GM12801 (cell line): ENCODE data around the gene ZCCHC24.

Experiments used
- TF ChIP-seq, protein P1 (sequence below): IDR thresholded peaks from one replicate; pipeline ENCODE4 v1.5.1; 2011; ENCODE audit warnings: control low read depth; ENCODE audit not compliant: insufficient read length; ENCODE audit errors: extremely low read depth

Gene ZCCHC24

DNA sequence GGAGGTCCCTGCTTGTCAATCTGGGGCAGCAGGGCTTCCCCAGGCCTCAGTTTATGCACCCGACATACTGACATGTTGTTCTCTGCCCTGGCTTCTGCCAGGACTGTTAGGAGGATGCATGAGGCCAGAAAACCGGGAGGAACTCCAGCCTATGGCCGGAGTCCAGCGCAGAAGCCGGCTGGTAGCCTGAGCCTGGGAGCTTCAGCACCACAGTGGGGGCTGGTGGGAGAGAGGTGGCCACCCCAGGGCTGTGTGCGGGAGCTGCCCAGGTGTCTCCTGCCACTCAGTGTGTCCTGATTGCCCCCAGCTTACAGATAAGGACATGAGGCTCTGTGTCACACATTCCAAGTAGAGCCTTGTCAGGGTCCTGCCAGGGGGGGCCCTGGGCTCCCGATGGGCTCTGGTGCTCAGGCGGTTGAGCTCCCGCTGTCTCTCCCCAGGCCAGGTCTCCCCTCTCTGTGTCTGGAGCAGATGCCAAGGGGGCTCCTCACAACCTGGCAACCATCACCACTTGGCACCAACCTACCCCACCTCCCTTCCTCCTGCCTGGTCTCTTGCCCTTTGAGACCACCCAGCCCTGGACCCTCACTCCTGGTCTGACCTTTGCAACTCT, 65.8 kb downstream of the ZCCHC24 start:
- TF ChIP-seq, protein P1, sequence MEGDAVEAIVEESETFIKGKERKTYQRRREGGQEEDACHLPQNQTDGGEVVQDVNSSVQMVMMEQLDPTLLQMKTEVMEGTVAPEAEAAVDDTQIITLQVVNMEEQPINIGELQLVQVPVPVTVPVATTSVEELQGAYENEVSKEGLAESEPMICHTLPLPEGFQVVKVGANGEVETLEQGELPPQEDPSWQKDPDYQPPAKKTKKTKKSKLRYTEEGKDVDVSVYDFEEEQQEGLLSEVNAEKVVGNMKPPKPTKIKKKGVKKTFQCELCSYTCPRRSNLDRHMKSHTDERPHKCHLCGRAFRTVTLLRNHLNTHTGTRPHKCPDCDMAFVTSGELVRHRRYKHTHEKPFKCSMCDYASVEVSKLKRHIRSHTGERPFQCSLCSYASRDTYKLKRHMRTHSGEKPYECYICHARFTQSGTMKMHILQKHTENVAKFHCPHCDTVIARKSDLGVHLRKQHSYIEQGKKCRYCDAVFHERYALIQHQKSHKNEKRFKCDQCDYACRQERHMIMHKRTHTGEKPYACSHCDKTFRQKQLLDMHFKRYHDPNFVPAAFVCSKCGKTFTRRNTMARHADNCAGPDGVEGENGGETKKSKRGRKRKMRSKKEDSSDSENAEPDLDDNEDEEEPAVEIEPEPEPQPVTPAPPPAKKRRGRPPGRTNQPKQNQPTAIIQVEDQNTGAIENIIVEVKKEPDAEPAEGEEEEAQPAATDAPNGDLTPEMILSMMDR, result no peak

DNA sequence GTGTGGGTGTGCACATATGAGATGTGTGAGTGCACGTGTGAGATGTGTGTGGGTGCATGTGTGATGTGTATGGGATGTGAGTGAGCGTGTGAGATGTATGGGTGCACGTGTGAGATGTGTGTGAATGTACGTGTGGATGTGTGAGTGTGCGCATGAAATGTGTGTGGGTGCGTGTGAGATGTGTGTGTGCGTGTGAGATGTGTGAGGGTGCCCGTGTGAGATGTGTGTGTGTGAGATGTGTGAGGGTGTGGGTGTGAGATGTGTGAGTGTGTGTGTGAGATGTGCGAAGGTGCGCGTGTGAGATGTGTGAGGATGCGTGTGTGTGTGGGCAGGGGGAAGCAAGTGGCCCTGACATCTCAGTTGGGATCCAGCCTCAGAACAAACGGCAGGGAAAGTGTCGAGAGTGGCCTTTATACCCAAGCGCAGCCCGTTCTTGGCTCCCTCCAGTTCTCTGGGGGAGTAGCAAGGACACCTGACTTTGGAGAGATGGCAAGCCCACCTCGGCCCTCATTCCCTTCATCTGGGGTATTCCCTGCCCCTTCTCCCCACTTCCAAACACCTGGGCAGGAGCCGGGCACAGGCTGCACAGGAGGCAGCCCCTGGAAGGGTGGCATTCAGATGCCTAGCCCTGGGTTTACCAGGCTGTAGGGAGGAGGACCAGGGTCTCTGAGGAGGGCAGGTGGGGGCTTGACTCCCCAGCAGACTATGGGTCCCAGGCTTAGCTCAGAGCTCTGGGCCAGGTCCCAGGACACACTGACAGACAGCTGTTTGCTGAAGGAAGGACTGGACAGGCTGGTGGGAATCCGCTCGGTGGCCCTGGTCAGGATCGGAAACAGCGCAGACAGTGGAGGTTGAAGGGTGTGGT, 66.5 kb downstream of the ZCCHC24 start:
- TF ChIP-seq, protein P1, result no peak

DNA sequence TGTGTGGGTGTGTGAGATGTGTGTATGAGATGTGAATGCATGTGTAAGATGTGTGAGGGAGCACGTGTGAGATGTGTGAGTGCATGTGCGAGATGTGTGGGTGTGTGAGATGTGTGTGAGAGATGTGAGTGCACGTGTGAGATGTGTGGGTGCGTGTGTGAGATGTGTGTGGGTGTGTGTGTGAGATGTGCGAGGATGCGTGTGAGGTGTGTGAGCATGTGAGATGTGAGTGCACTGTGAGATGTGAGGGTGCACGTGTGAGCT, 67.1 kb downstream of the ZCCHC24 start:
- TF ChIP-seq, protein P1, result no peak

DNA sequence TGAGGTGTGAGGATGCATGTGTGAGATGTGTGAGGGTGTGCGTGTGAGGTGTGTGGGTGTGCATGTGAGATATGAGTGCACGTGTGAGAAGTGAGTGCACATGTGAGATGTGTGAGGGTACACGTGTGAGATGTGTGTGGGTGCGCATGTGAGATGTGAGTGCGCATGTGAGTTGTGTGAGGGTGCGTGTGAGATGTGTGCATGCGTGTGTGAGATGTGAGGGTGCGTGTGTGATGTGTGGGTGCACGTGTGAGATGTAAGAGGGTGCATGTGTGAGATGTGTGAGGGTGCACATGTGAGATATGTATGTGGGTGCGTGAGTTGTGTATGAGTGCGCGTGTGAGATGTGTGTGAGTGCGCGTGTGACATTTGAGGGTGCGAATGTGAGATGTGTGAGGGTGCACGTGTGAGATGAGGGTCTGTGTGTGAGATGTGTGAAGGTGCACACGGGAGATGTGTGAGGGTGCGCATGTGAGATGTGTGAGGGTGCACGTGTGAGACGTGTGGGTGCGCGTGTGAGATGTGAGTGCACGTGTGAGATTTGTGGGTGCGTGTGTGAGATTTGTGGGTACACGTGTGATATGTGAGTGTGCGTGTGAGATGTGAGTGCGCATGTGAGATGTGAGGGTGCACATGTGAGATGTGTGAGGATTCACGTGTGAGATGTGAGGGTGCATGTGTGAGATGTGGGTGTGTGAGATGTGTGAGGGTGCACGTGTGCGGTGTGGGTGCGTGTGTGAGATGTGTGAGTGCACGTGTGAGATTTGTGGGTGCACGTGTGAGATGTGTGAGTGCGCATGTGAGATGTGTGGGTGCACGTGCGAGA, 67.7 kb downstream of the ZCCHC24 start:
- TF ChIP-seq, protein P1, result no peak

DNA sequence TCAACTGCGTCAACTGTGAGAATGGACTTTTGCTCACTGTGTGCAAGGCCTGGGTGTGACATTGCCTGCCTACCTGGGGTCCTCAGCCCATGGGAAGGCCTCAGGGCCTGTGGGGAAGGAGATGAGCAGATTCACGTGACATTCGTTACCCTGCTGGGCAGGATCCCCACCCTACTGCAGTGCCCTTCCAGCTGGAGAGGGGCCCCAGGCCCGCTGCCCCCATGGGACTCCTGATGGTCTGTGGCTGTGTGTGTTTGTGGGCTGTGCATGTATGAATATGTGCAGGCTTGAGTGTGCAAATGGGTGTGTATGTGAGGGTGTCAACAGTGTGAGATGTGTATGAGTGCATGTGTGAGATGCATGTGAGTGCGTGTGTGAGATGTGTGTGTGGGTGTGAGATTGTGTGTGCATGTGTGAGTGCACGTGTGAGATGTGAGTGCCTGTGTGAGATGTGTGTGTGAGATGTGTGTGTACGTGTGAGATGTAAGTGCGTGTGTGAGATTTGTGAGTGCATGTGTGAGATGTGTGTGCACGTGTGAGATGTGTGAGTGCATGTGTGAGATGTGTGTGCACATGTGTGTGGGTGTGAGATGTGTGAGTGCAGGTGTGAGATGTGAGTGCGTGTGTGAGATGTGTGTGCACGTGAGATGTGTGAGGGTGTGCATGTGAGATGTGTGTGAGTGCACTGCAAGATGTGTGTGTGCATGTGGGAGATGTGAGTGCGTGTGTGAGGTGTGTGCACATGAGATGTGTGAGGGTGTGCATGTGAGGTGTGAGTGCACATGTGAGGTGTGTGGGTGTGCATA, 68.5 kb downstream of the ZCCHC24 start:
- TF ChIP-seq, protein P1, result no peak

DNA sequence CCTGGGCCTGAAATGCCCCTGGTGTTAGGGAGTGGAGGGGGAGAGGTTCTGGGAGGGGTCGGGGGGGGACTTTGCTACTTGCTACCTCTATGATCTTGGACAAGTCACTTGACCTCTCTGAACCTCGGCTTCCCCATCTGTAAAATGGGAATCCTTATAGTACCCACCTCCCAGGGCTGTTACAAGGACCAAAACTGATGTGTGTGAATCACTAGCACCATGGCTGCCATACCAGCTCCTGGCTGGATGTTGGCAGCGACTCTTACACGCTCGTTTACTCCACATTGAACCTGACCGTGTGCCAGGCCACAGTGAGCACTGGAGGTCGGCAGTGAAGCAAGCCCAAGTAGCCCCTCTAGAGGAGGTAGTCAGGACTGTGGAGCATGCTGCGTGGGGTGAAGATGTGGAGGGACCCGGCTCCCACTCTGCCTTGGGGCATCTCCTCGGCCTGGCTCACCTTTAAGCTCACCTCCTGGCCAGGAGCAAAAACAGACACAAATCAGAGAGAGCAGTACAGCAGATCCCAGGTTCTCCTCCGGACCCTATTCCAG, 69.3 kb downstream of the ZCCHC24 start:
- TF ChIP-seq, protein P1, result no peak
